ENCODE data around the gene NXPH3. TPM values are rescaled to one million over a fixed set of nuclear protein-coding genes. Genes with fewer than 3 reads are reported as not detected.

Gene NXPH3
- total RNA-seq, 4 donors from 2014 or later = 5.8 to 24.3 (median 9.0) TPM

DNA sequence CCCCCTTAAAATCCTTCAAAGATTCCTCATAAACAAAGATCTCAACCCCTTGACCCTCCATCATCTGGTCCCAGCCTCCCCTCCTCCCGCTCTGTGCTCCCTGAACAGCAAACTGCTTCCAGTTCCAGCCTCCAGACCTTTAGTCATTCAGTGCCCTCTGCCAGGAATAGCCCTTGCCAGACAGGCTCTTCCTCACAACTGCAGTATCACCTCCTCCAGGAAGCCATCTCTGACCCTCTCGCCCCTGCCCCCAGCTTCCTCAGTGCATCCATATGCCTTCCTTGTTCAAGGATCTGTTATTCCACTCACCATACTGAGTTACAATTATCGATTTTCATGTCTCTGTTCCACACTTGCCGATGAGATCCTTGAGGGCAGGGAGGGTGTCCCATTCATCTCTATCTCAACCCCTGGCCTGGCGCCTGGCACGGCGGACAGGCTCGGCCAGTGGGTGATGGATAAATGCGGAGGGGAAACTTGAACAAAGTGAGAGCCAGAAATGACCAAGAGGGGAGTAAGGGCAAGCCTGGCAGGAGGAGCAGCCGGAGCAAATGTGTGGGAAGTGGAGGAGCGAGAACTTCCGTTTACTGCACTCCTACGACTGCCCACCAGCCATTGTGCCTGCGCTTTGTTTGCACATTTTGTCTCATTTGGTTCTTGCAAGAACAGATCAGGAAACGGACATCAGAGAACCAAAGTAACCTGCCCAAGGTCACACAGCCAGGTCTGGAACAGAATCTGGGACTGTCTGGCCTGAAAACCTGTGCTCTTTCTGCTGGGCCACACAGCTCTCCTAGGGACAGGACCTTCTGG lies 2.0 kb upstream of the NXPH3 start:
- Histone ChIP-seq H3K9me3 (no peaks in the 10 kb centered on the region), H3K27me3 (no peaks in the 10 kb centered on the region), H3K4me1 (peaks cover 9 to 13% of the 10 kb centered on the region in 2 donors), H3K36me3 (no peaks in the 10 kb centered on the region), H3K4me3 (no peak overlapping the region), H3K27ac (peak overlapping the region; percentile 93)
- TF ChIP-seq, protein P1, sequence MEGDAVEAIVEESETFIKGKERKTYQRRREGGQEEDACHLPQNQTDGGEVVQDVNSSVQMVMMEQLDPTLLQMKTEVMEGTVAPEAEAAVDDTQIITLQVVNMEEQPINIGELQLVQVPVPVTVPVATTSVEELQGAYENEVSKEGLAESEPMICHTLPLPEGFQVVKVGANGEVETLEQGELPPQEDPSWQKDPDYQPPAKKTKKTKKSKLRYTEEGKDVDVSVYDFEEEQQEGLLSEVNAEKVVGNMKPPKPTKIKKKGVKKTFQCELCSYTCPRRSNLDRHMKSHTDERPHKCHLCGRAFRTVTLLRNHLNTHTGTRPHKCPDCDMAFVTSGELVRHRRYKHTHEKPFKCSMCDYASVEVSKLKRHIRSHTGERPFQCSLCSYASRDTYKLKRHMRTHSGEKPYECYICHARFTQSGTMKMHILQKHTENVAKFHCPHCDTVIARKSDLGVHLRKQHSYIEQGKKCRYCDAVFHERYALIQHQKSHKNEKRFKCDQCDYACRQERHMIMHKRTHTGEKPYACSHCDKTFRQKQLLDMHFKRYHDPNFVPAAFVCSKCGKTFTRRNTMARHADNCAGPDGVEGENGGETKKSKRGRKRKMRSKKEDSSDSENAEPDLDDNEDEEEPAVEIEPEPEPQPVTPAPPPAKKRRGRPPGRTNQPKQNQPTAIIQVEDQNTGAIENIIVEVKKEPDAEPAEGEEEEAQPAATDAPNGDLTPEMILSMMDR (IDR thresholded peaks at IDR 0.05) = no peak
- no peak for TF ChIP-seq POLR2A (IDR thresholded peaks at IDR 0.05)
- intact Hi-C loops (cut with DNase I; ENCODE audit: low total_unique reads) = loop anchor here (10.0 kb wide), 1 partner anchor 201 kb away; no protein-coding TSS in a partner anchor
- no peak for DNase-seq

- no peak for TF ChIP-seq POLR2A (IDR thresholded peaks at IDR 0.05)
- TF ChIP-seq, protein P1 (IDR thresholded peaks at IDR 0.05) = no peak
- intact Hi-C loops (cut with DNase I; ENCODE audit: low total_unique reads) = loop anchor here (10.0 kb wide), 1 partner anchor 200 kb away; no protein-coding TSS in a partner anchor
- H3K27me3 ChIP-seq = no peaks in the 10 kb centered on the region
- peaks cover 9 to 13% of the 10 kb centered on the region in 2 donors for H3K4me1 ChIP-seq
- peak overlapping the region; percentile 93 for H3K27ac ChIP-seq
- H3K36me3 ChIP-seq = no peaks in the 10 kb centered on the region
- DNase-seq = peak in 1 of 2 donors; percentile 47
- no peaks in the 10 kb centered on the region for H3K9me3 ChIP-seq
- H3K4me3 ChIP-seq = no peak overlapping the region
Measured at GRCh38 chr17:49574323-49574781, 1.3 kb upstream of the NXPH3 start.

DNA sequence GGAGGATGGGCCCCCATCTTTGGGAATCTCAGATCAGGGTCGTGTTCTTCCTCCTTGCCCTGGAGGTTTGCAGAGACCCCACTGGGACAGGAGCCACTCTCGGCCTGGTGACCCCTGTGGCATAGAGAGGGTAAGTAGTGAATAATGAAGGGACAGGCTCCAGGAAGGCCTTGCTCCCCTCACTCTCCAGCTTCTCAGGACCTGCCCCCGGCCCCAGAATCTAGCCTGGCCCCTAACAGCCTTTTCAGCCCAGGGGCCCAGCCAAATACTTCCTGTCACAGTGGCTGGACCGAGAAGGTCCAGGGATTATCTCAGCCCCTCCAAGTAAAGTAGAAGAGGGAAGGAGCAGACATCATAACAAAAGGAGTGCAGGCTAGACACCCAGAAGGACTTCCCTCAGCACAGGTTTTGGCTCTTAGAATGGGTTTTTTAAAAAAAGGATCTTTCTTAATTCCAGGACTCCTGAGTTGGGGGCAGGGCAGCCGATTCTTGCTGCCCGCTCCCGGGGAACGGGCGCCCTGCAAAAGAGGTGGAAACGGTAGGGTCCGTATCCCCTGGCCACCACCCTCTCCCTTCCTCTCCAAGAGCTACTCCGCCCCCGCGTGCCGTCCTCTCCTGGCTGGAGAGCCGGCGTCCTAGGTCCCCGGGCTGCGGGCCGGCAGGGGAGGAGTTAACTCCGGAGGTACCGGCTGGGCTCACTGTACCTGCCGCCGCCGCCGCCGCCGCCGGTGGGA lies 559 bp upstream of the NXPH3 start:
- Histone ChIP-seq H3K4me3 (peak overlapping the region; percentile 56 to 84), H3K27ac (peak overlapping the region; percentile 93), H3K27me3 (no peaks in the 10 kb centered on the region), H3K4me1 (peaks cover 9 to 13% of the 10 kb centered on the region in 2 donors), H3K9me3 (no peaks in the 10 kb centered on the region), H3K36me3 (no peaks in the 10 kb centered on the region)
- DNase-seq = no peak
- intact Hi-C loops (cut with DNase I; ENCODE audit: low total_unique reads) = loop anchor here (10.0 kb wide), 1 partner anchor 200 kb away; no protein-coding TSS in a partner anchor
- TF ChIP-seq, protein P1 (IDR thresholded peaks at IDR 0.05) = no peak
- no peak for TF ChIP-seq POLR2A (IDR thresholded peaks at IDR 0.05)

GRCh38 chr17:49576088-49576916 lies 631 bp downstream of the NXPH3 start:
- intact Hi-C loops (cut with DNase I; ENCODE audit: low total_unique reads) = loop anchor here (10.0 kb wide), 1 partner anchor 198 kb away; no protein-coding TSS in a partner anchor
- H3K27ac ChIP-seq = peak overlapping the region; percentile 93
- H3K9me3 ChIP-seq = no peaks in the 10 kb centered on the region
- H3K4me1 ChIP-seq = peaks cover 9 to 13% of the 10 kb centered on the region in 2 donors
- no peaks in the 10 kb centered on the region for H3K36me3 ChIP-seq
- H3K27me3 ChIP-seq = no peaks in the 10 kb centered on the region
- DNase-seq = peak; percentile 62 to 69
- no peak for TF ChIP-seq POLR2A (IDR thresholded peaks at IDR 0.05)
- TF ChIP-seq, protein P1 (IDR thresholded peaks at IDR 0.05) = no peak
- H3K4me3 ChIP-seq = peak overlapping the region; percentile 56 to 84

Measured in uterus (tissue), 4 donors.